ENCODE data around the gene RPRD1B.
A peak's percentile ranks its signal among the peaks of the same experiment; 100 is the strongest.

Gene RPRD1B

GRCh38 chr20:38136421-38137245, 103.1 kb downstream of the RPRD1B start:
- DNase-seq (ENCODE audit: low read depth), result no peak

GRCh38 chr20:38137441-38138037, 104.0 kb downstream of the RPRD1B start:
- DNase-seq (ENCODE audit: low read depth), result no peak

GRCh38 chr20:38138086-38138778, 104.7 kb downstream of the RPRD1B start:
- DNase-seq (ENCODE audit: low read depth), result no peak

- DNase-seq (ENCODE audit: low read depth), result no peak
Observed at GRCh38 chr20:38139156-38139912, 105.8 kb downstream of the RPRD1B start.

- DNase-seq (ENCODE audit: low read depth), result peak; percentile 66
Observed at GRCh38 chr20:38139977-38140753, 106.6 kb downstream of the RPRD1B start.

- DNase-seq (ENCODE audit: low read depth), result no peak
Observed at GRCh38 chr20:38141204-38141888, 107.8 kb downstream of the RPRD1B start.
